CD14-positive monocyte (primary cell): ENCODE results near the gene CSGALNACT2. TPM values are rescaled to one million over a fixed set of nuclear protein-coding genes. Genes with fewer than 3 reads are reported as not detected.

Experiments
- DNase-seq, 3 donors: peaks; one replicate each; pipeline ENCODE4 v3.0.0-alpha.2; 2011 to 2022
- H2AFZ ChIP-seq: 2 replicates; pipeline ENCODE4 v1.6.0; 2012; ENCODE audit warnings: mild to moderate bottlenecking, low read depth, low read length, inconsistent platforms; ENCODE audit not compliant: insufficient read depth, poor library complexity, severe bottlenecking
- H3K27ac ChIP-seq, 2 donors: 1 replicate in 1 of 2; 2 replicates in 1 of 2; pipeline ENCODE4 v1.5.1; 2012 to 2013; ENCODE audit warnings: low read length in 2 of 2, control low read depth in 1 of 2, inconsistent platforms in 1 of 2, low read depth in 1 of 2, mild to moderate bottlenecking in 1 of 2
- H3K27me3 ChIP-seq, 2 donors: one replicate each; pipeline versions ENCODE4 v1.6.0 to v1.6.1; 2011 to 2013; ENCODE audit warnings: low read length in 2 of 2; ENCODE audit not compliant: control insufficient read depth in 2 of 2, insufficient read depth in 2 of 2
- H3K36me3 ChIP-seq, 2 donors: replicated peaks in 1 of 2; 1 replicate in 1 of 2; 2 replicates in 1 of 2; pipeline versions ENCODE4 v1.5.1 to v1.6.1; 2012 to 2013; ENCODE audit warnings: low read length in 2 of 2, control low read depth in 1 of 2, inconsistent platforms in 1 of 2, mild to moderate bottlenecking in 1 of 2; ENCODE audit not compliant: insufficient read depth in 2 of 2, control insufficient read depth in 1 of 2
- H3K4me1 ChIP-seq, 2 donors: 1 replicate in 1 of 2; 2 replicates in 1 of 2; pipeline versions ENCODE4 v1.5.1 to v1.6.1; 2012 to 2013; ENCODE audit warnings: low read length in 2 of 2, control low read depth in 1 of 2, inconsistent platforms in 1 of 2, mild to moderate bottlenecking in 1 of 2, moderate library complexity in 1 of 2; ENCODE audit not compliant: insufficient read depth in 2 of 2, control insufficient read depth in 1 of 2
- H3K4me2 ChIP-seq: replicated peaks from 2 replicates; pipeline ENCODE3; 2012; ENCODE audit warnings: low read length, moderate library complexity, mild to moderate bottlenecking; ENCODE audit not compliant: poor library complexity, severe bottlenecking; ENCODE audit errors: extremely low read depth
- H3K4me3 ChIP-seq, 3 experiments: fragments of 200-600 bp in 1 of 3; sonication (generic) in 1 of 3; replicated peaks in 1 of 3; 1 replicate in 2 of 3; 2 replicates in 1 of 3; pipeline ENCODE4 v1.5.1; 2011 to 2013; ENCODE audit warnings: low read length in 3 of 3, mild to moderate bottlenecking in 3 of 3, control low read depth in 2 of 3, low read depth in 2 of 3, inconsistent platforms in 1 of 3, moderate library complexity in 1 of 3
- H3K79me2 ChIP-seq: 2 replicates; pipeline ENCODE4 v1.6.0; 2012; ENCODE audit warnings: mild to moderate bottlenecking, control low read depth, inconsistent platforms, low read length, moderate library complexity; ENCODE audit not compliant: insufficient read depth
- H3K9ac ChIP-seq: 2 replicates; pipeline ENCODE4 v1.6.0; 2017; ENCODE audit warnings: low read length, mild to moderate bottlenecking; ENCODE audit not compliant: insufficient read depth, poor library complexity, severe bottlenecking
- H3K9me3 ChIP-seq, 2 donors: replicated peaks in 1 of 2; 1 replicate in 1 of 2; 2 replicates in 1 of 2; pipeline versions ENCODE4 v1.5.1 to v1.6.1; 2012 to 2013; ENCODE audit warnings: low read length in 2 of 2, control low read depth in 1 of 2; ENCODE audit not compliant: control insufficient read depth in 1 of 2, insufficient read depth in 1 of 2
- H4K20me1 ChIP-seq: 2 replicates; pipeline ENCODE4 v1.6.0; 2012; ENCODE audit warnings: mild to moderate bottlenecking, low read length, control low read depth, moderate library complexity; ENCODE audit not compliant: insufficient read depth
- H3K27ac Mint-ChIP-seq, 7 donors: one replicate each; pipeline ENCODE4 v1.8.0; 2020; ENCODE audit warnings: mild to moderate bottlenecking in 7 of 7, mixed read lengths in 7 of 7, moderate library complexity in 6 of 7, inconsistent platforms in 2 of 7
- H3K27me3 Mint-ChIP-seq, 3 donors: one replicate each; pipeline ENCODE4 v1.8.0; 2021 to 2022; ENCODE audit warnings: low read depth in 3 of 3, mild to moderate bottlenecking in 3 of 3, mixed read lengths in 3 of 3, moderate library complexity in 3 of 3, inconsistent platforms in 1 of 3
- H3K36me3 Mint-ChIP-seq, 2 donors: one replicate each; pipeline ENCODE4 v1.8.0; 2020; ENCODE audit warnings: mixed read lengths in 2 of 2, inconsistent platforms in 1 of 2, mild to moderate bottlenecking in 1 of 2
- H3K4me1 Mint-ChIP-seq: one replicate; pipeline ENCODE4 v1.8.0; 2020; ENCODE audit warnings: mild to moderate bottlenecking, mixed read lengths
- H3K4me3 Mint-ChIP-seq, 2 donors: one replicate each; pipeline ENCODE4 v1.8.0; 2020; ENCODE audit warnings: mild to moderate bottlenecking in 2 of 2, mixed read lengths in 2 of 2, moderate library complexity in 1 of 2
- H3K9me3 Mint-ChIP-seq, 7 donors: one replicate each; pipeline ENCODE4 v1.8.0; 2020 to 2022; ENCODE audit warnings: mixed read lengths in 7 of 7, mild to moderate bottlenecking in 6 of 7, moderate library complexity in 6 of 7, inconsistent platforms in 2 of 7
- WGBS: methylation state at CpG from one replicate; pipeline ENCODE4 v1.1.5; 2013; ENCODE audit warnings: missing lambda C conversion rate; ENCODE audit not compliant: insufficient coverage; 5-methylcytosine and 5-hydroxymethylcytosine counted together
- intact Hi-C, 2 donors: fragments of 100-400 bp; cut with micrococcal nuclease; formaldehyde crosslinking; loops; one replicate each; pipeline versions ENCODE4 v1.15.0 to v1.15.1; 2023
- polyA plus RNA-seq, 3 donors: library from polyadenylated mRNA; depleted of rRNA in 1 of 3; unstranded in 2 of 3; stranded (reverse) in 1 of 3; fragments of 300-500 nt in 2 of 3; fragments of >200 nt in 1 of 3; fragmentation: Illumina TruSeq in 2 of 3; gene quantifications; 1 replicate in 2 of 3; 2 replicates in 1 of 3; pipeline ENCODE4 v1.2.3, GENCODE V29; 2012 to 2021
- TF ChIP-seq, protein P1 (sequence below): fragments of 200-600 bp; IDR thresholded peaks from one replicate; pipeline ENCODE4 v1.8.0; 2022; ENCODE audit warnings: antibody characterized with exemption, mild to moderate bottlenecking

The CSGALNACT2 gene
- polyA plus RNA-seq, 3 donors: 43.7 to 80.1 (median 48.2) TPM

DNA sequence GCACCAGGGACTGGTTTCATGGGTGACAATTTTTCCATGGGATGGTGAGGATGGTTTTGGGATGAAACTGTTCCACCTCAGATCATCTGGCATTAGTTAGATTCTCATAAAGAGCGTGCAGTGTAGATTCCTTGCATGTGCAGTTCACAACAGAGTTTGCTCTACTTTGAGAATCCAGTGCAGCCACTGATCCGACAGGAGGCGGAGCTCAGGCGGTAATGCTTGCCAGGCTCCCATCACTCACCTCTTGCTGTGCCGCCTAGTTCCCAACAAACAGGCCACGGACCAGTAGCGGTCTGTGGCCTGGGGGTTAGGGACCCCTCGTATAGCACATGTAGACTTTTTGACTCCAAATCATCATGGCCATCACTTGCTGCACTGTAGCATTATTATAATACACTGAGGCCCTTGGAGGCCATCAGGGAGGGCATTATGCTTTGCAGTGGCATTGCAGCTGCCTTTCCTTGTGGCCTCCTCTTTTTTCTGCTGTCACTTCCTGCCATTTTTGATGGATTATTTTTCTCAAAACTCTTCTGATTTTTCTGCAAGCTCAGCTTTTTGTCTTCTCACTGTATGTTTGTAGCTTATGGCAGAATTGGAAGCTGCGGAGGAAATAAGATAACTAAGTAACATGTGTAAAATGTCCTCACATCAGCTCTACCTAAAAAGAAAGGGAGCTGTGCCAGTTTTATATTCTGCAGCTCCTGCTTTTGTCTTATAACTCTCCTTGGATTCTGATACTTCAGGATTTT, 18.5 kb downstream of the CSGALNACT2 start:
- Mint-ChIP-seq H3K4me1 (peaks cover 62% of the 10 kb centered on the region), H3K27ac (peak overlapping the region in 5 of 7 donors; percentile 39 to 77 (median 59)), H3K36me3 (peaks cover 39 to 40% of the 10 kb centered on the region in 2 donors), H3K4me3 (no peak overlapping the region), H3K9me3 (no peaks in the 10 kb centered on the region), H3K27me3 (peaks cover 0 to 1% (median under 1%) of the 10 kb centered on the region in 3 donors)
- H3K4me3 ChIP-seq: no peak overlapping the region
- H3K9me3 ChIP-seq: no peaks in the 10 kb centered on the region
- H3K27me3 ChIP-seq: no peaks in the 10 kb centered on the region
- DNase-seq: no peak
- H3K9ac ChIP-seq: no peak overlapping the region
- peaks cover 11 to 30% of the 10 kb centered on the region in 2 donors for H3K36me3 ChIP-seq
- peaks cover 32 to 63% of the 10 kb centered on the region in 2 donors for H3K4me1 ChIP-seq
- 91% methylated on average over 8 of the region's 9 CpGs for WGBS
- no peak overlapping the region for H2AFZ ChIP-seq
- intact Hi-C loops: no loop called here
- H3K79me2 ChIP-seq: peaks cover 100% of the 10 kb centered on the region
- TF ChIP-seq, protein P1, sequence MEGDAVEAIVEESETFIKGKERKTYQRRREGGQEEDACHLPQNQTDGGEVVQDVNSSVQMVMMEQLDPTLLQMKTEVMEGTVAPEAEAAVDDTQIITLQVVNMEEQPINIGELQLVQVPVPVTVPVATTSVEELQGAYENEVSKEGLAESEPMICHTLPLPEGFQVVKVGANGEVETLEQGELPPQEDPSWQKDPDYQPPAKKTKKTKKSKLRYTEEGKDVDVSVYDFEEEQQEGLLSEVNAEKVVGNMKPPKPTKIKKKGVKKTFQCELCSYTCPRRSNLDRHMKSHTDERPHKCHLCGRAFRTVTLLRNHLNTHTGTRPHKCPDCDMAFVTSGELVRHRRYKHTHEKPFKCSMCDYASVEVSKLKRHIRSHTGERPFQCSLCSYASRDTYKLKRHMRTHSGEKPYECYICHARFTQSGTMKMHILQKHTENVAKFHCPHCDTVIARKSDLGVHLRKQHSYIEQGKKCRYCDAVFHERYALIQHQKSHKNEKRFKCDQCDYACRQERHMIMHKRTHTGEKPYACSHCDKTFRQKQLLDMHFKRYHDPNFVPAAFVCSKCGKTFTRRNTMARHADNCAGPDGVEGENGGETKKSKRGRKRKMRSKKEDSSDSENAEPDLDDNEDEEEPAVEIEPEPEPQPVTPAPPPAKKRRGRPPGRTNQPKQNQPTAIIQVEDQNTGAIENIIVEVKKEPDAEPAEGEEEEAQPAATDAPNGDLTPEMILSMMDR: no peak
- H3K4me2 ChIP-seq: no peak overlapping the region
- H4K20me1 ChIP-seq: peaks cover 99% of the 10 kb centered on the region
- peak overlapping the region in 1 of 2 donors; percentile 45 for H3K27ac ChIP-seq

DNA sequence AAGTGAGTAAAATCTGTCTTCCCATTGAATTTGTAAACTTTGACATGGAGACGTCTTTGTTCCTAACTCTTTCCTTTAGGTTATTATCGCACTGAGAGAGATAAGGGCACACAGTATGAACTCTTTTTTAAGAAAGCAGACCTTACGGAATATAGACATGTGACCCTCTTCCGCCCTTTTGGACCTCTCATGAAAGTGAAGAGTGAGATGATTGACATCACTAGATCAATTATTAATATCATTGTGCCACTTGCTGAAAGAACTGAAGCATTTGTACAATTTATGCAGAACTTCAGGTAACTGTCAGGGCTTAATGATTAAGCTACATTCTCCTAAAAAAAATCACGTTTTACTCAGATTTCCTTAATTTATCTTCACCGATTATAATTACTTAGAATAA, 20.4 kb downstream of the CSGALNACT2 start:
- intact Hi-C loops: no loop called here
- Histone ChIP-seq H2AFZ (no peak overlapping the region), H3K36me3 (peaks cover 30 to 49% of the 10 kb centered on the region in 2 donors), H3K4me3 (no peak overlapping the region), H3K9ac (no peak overlapping the region), H3K27me3 (no peaks in the 10 kb centered on the region), H3K4me1 (peaks cover 28 to 63% of the 10 kb centered on the region in 2 donors), H3K4me2 (no peak overlapping the region), H3K79me2 (peaks cover 100% of the 10 kb centered on the region), H3K9me3 (no peaks in the 10 kb centered on the region), H4K20me1 (peaks cover 97% of the 10 kb centered on the region), H3K27ac (peak overlapping the region in 1 of 2 donors; percentile 31)
- Mint-ChIP-seq H3K4me3 (no peak overlapping the region), H3K27me3 (peaks cover 0 to 2% (median 1%) of the 10 kb centered on the region in 3 donors), H3K27ac (peak overlapping the region in 2 of 7 donors; percentile 52 to 64), H3K9me3 (no peaks in the 10 kb centered on the region), H3K36me3 (peaks cover 56 to 57% of the 10 kb centered on the region in 2 donors), H3K4me1 (peaks cover 57% of the 10 kb centered on the region)
- no peak for DNase-seq
- TF ChIP-seq, protein P1: no peak
- no CpG with 5 or more reads among the region's 6 CpGs for WGBS
